B cell (primary cell): ENCODE data around the gene STIL. TPM values are rescaled to one million over a fixed set of nuclear protein-coding genes. Genes with fewer than 3 reads are reported as not detected.

Experiments used
- ATAC-seq: fragments of 200-7000 bp; cut with Tn5 transposase; one replicate; pipeline ENCODE4 v1.10.0; 2021; ENCODE audit warnings: low read depth, mild to moderate bottlenecking, moderate number of reproducible peaks, moderate library complexity
- CTCF ChIA-PET: fragments of 350-600 bp; sonication (Branson Sonifier 250); formaldehyde crosslinking; loops from one replicate; lab custom pipeline; 2021; ENCODE audit warnings: antibody characterized with exemption, inconsistent platforms; lab: Charles Lee
- POLR2A ChIA-PET: fragments of 350-600 bp; sonication (Branson Sonifier 250); formaldehyde crosslinking; loops from one replicate; lab custom pipeline; 2021; ENCODE audit warnings: antibody characterized with exemption; lab: Charles Lee
- DNase-seq: peaks from one replicate; pipeline ENCODE4 v3.0.0; 2013
- H2AFZ ChIP-seq: 2 replicates; pipeline ENCODE4 v1.6.1; 2012; ENCODE audit warnings: mild to moderate bottlenecking, low read depth, low read length; ENCODE audit not compliant: insufficient read depth, poor library complexity, severe bottlenecking
- H3K27ac ChIP-seq, 2 donors: 1 replicate in 1 of 2; 2 replicates in 1 of 2; pipeline ENCODE4 v1.5.1; 2012 to 2013; ENCODE audit warnings: low read length in 2 of 2, mild to moderate bottlenecking in 2 of 2, moderate library complexity in 1 of 2
- H3K27me3 ChIP-seq, 4 experiments: fragments of 200-600 bp in 1 of 4; sonication (generic) in 1 of 4; replicated peaks in 1 of 4; 1 replicate in 2 of 4; 2 replicates in 2 of 4; pipeline versions ENCODE4 v1.6.1 to v1.7.0; 2013 to 2016; ENCODE audit warnings: low read length in 3 of 4, mild to moderate bottlenecking in 2 of 4, mixed read lengths in 1 of 4, moderate library complexity in 1 of 4; ENCODE audit not compliant: insufficient read depth in 4 of 4, control insufficient read depth in 3 of 4; ENCODE audit errors: control extremely low read depth in 1 of 4
- H3K36me3 ChIP-seq, 2 experiments: replicated peaks in 1 of 2; 1 replicate in 1 of 2; 2 replicates in 1 of 2; pipeline versions ENCODE4 v1.6.1 to v1.7.1; 2013; ENCODE audit warnings: low read length in 1 of 2; ENCODE audit not compliant: insufficient read depth in 2 of 2, control insufficient read depth in 1 of 2; ENCODE audit errors: control extremely low read depth in 1 of 2, extremely low read depth in 1 of 2
- H3K4me1 ChIP-seq, 2 donors: fragments of 200-600 bp in 1 of 2; sonication (generic) in 1 of 2; 1 replicate in 1 of 2; 2 replicates in 1 of 2; pipeline versions ENCODE4 v1.5.1 to v1.6.1; 2013 to 2017; ENCODE audit warnings: low read length in 2 of 2; ENCODE audit not compliant: control insufficient read depth in 2 of 2, insufficient read depth in 2 of 2
- H3K4me2 ChIP-seq: replicated peaks from 2 replicates; pipeline ENCODE3; 2012; ENCODE audit warnings: mild to moderate bottlenecking, low read depth, low read length; ENCODE audit not compliant: poor library complexity, severe bottlenecking
- H3K4me3 ChIP-seq, 5 experiments: fragments of 200-600 bp in 1 of 5; sonication (generic) in 1 of 5; 1 replicate in 3 of 5; 2 replicates in 2 of 5; pipeline versions ENCODE4 v1.5.1 to v1.7.0; 2011 to 2016; ENCODE audit warnings: low read length in 4 of 5, mild to moderate bottlenecking in 4 of 5, low read depth in 2 of 5, control low read depth in 1 of 5, moderate library complexity in 1 of 5; ENCODE audit not compliant: insufficient read depth in 1 of 5; ENCODE audit errors: control extremely low read depth in 1 of 5, extremely low read depth in 1 of 5
- H3K79me2 ChIP-seq: fragments of 200-600 bp; sonication (generic); one replicate; pipeline ENCODE4 v1.6.0; 2016; ENCODE audit warnings: low read length; ENCODE audit not compliant: control insufficient read depth, insufficient read depth
- H3K9ac ChIP-seq: fragments of 200-600 bp; sonication (generic); 2 replicates; pipeline ENCODE4 v1.6.1; 2017; ENCODE audit warnings: mild to moderate bottlenecking, low read length, moderate library complexity
- H3K9me3 ChIP-seq, 3 donors: one replicate each; pipeline versions ENCODE4 v1.6.1 to v1.7.1; 2013; ENCODE audit warnings: low read length in 2 of 3; ENCODE audit not compliant: control insufficient read depth in 2 of 3, insufficient read depth in 1 of 3; ENCODE audit errors: control extremely low read depth in 1 of 3
- H4K20me1 ChIP-seq: 2 replicates; pipeline ENCODE4 v1.6.0; 2012; ENCODE audit warnings: mild to moderate bottlenecking, low read length; ENCODE audit not compliant: insufficient read depth, control insufficient read depth, poor library complexity, severe bottlenecking
- H3K27ac Mint-ChIP-seq: one replicate; pipeline ENCODE4 v1.8.0; 2021; ENCODE audit warnings: mixed read lengths
- H3K27me3 Mint-ChIP-seq: one replicate; pipeline ENCODE4 v1.8.0; 2021; ENCODE audit warnings: mixed read lengths
- H3K4me1 Mint-ChIP-seq: one replicate; pipeline ENCODE4 v1.8.0; 2021; ENCODE audit warnings: mixed read lengths
- H3K4me3 Mint-ChIP-seq: one replicate; pipeline ENCODE4 v1.8.0; 2021; ENCODE audit warnings: mixed read lengths
- H3K9me3 Mint-ChIP-seq: one replicate; pipeline ENCODE4 v1.8.0; 2022; ENCODE audit warnings: mixed read lengths; ENCODE audit not compliant: insufficient read depth
- EZH2 ChIP-seq: IDR thresholded peaks from 2 replicates; pipeline ENCODE4 v1.6.1; 2012; ENCODE audit warnings: borderline replicate concordance, low read depth, mild to moderate bottlenecking, moderate library complexity, low read length; ENCODE audit not compliant: insufficient read depth, poor library complexity, severe bottlenecking
- WGBS: methylation state at CpG from one replicate; pipeline ENCODE4 v1.1.5; 2013; ENCODE audit warnings: missing lambda C conversion rate; ENCODE audit not compliant: insufficient coverage; 5-methylcytosine and 5-hydroxymethylcytosine counted together
- intact Hi-C: fragments of 100-400 bp; cut with micrococcal nuclease; formaldehyde crosslinking; loops from one replicate; pipeline ENCODE4 v1.10.0; 2022
- polyA plus RNA-seq: library from polyadenylated mRNA; depleted of rRNA; stranded (reverse); fragments of >200 nt; gene quantifications from 2 replicates; pipeline ENCODE4 v1.2.3, GENCODE V29; 2012
- total RNA-seq, 2 donors: library from RNA; stranded (reverse); fragments of 120-200 nt in 1 of 2; gene quantifications; 1 replicate in 1 of 2; 2 replicates in 1 of 2; pipeline versions ENCODE4 v1.2.3 to v1.2.4, GENCODE V29; 2013 to 2022
- TF ChIP-seq, protein P1 (sequence below): fragments of 200-600 bp; IDR thresholded peaks from one replicate; pipeline ENCODE4 v1.8.0; 2022; ENCODE audit warnings: antibody characterized with exemption, mild to moderate bottlenecking

The STIL gene
- total and polyA plus RNA-seq, 2 donors (not counting 1 experiment from before 2014, with no cell fraction given) = 0.79 to 1.8 TPM

DNA sequence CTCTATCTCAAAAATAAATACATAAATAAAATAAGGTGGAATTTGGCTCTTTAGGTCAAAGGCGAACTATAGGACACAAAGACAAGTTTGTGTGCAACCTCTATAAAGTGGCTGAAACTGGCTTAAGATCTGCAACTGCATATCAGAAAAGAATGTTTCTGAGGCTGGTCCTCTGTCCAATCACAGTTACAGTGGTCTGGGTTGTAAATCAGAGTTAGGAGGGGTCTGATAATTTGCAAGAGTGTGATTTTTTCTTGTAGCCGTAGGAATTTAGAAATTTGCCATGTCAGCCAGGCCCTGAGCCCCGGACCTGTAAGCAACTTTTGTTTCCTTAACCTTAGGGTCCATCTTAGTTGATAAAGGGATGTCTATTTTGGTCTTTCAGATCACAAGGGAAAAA, 47.4 kb upstream of the STIL start:
- DNase-seq (no peak), ATAC-seq (no peak)
- Histone ChIP-seq H2AFZ (no peak overlapping the region), H3K4me3 (no peak overlapping the region), H3K9ac (no peak overlapping the region), H3K79me2 (peaks cover 66% of the 10 kb centered on the region), H4K20me1 (peaks cover 52% of the 10 kb centered on the region), H3K4me2 (no peak overlapping the region), H3K27me3 (no peaks in the 10 kb centered on the region), H3K4me1 (no peaks in the 10 kb centered on the region), H3K36me3 (no peaks in the 10 kb centered on the region), H3K27ac (no peak overlapping the region), H3K9me3 (no peaks in the 10 kb centered on the region)
- POLR2A ChIA-PET = no interaction called here
- 100% methylated on average over 1 of the region's 3 CpGs for WGBS
- Mint-ChIP-seq H3K27ac (no peak overlapping the region), H3K9me3 (no peaks in the 10 kb centered on the region), H3K4me1 (no peaks in the 10 kb centered on the region), H3K4me3 (no peak overlapping the region), H3K27me3 (no peaks in the 10 kb centered on the region)
- CTCF ChIA-PET = no interaction called here
- intact Hi-C loops = no loop called here
- TF ChIP-seq, protein P1, sequence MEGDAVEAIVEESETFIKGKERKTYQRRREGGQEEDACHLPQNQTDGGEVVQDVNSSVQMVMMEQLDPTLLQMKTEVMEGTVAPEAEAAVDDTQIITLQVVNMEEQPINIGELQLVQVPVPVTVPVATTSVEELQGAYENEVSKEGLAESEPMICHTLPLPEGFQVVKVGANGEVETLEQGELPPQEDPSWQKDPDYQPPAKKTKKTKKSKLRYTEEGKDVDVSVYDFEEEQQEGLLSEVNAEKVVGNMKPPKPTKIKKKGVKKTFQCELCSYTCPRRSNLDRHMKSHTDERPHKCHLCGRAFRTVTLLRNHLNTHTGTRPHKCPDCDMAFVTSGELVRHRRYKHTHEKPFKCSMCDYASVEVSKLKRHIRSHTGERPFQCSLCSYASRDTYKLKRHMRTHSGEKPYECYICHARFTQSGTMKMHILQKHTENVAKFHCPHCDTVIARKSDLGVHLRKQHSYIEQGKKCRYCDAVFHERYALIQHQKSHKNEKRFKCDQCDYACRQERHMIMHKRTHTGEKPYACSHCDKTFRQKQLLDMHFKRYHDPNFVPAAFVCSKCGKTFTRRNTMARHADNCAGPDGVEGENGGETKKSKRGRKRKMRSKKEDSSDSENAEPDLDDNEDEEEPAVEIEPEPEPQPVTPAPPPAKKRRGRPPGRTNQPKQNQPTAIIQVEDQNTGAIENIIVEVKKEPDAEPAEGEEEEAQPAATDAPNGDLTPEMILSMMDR = no peak
- TF ChIP-seq EZH2 = no peak

DNA sequence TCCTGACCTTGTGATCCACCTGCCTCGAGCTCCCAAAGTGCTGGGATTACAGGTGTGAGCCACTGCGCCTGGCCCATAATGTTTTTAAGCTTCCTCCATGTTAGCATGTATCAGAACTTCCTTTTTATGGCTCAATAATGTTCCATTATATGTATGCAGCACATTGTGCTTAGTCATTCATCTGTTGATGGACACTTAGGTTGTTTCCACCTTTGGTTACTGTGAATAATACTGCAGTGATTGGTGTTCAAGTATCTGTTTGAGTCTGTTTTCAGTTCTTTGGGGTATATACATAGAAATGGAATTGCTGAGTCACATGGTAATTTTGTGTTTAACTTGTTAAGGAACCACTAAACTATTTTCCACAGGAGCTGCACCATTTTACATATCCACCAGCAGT, 37.4 kb upstream of the STIL start:
- Mint-ChIP-seq H3K4me1 (peaks cover 12% of the 10 kb centered on the region), H3K9me3 (no peaks in the 10 kb centered on the region), H3K4me3 (no peak overlapping the region), H3K27ac (no peak overlapping the region), H3K27me3 (no peaks in the 10 kb centered on the region)
- Histone ChIP-seq H3K79me2 (peaks cover 69% of the 10 kb centered on the region), H3K4me3 (no peak overlapping the region), H3K4me1 (no peaks in the 10 kb centered on the region), H4K20me1 (peaks cover 41% of the 10 kb centered on the region), H3K4me2 (no peak overlapping the region), H3K36me3 (peaks cover 0 to 4% of the 10 kb centered on the region in 2 experiments), H3K27me3 (no peaks in the 10 kb centered on the region), H2AFZ (no peak overlapping the region), H3K27ac (no peak overlapping the region), H3K9ac (no peak overlapping the region), H3K9me3 (no peaks in the 10 kb centered on the region)
- CTCF ChIA-PET = no interaction called here
- WGBS = 86% methylated on average over 1 of the region's 2 CpGs
- intact Hi-C loops = no loop called here
- POLR2A ChIA-PET = no interaction called here
- DNase-seq = no peak
- ATAC-seq = no peak
- TF ChIP-seq, protein P1 = no peak
- no peak for TF ChIP-seq EZH2
